Testis (tissue), 3 donors: ENCODE data around the gene DIS3L2. TPM values are rescaled to one million over a fixed set of nuclear protein-coding genes. Genes with fewer than 3 reads are reported as not detected.

Experiments
- DNase-seq: peaks from one replicate; pipeline ENCODE4 v3.0.0-alpha.2; 2019
- H3K27ac ChIP-seq, 2 donors: fragments of 200-600 bp; sonication (generic); one replicate each; pipeline ENCODE4 v1.5.1; 2019
- H3K27me3 ChIP-seq: fragments of 200-600 bp; sonication (generic); one replicate; pipeline ENCODE4 v1.5.1; 2019
- H3K36me3 ChIP-seq: fragments of 200-600 bp; sonication (generic); one replicate; pipeline ENCODE4 v1.5.1; 2017; ENCODE audit warnings: low read depth; ENCODE audit errors: missing control alignments
- H3K4me1 ChIP-seq: fragments of 200-600 bp; sonication (generic); one replicate; pipeline ENCODE4 v1.5.1; 2019
- H3K4me3 ChIP-seq, 2 donors: fragments of 200-600 bp; sonication (generic); one replicate each; pipeline ENCODE4 v1.5.1; 2017 to 2019
- H3K9me3 ChIP-seq: fragments of 200-600 bp; sonication (generic); one replicate; pipeline ENCODE4 v1.5.1; 2017
- POLR2A ChIP-seq: fragments of 450-650 bp; IDR thresholded peaks from one replicate; pipeline ENCODE4 v1.6.1; 2017; ENCODE audit warnings: antibody characterized with exemption, mild to moderate bottlenecking, moderate library complexity
- WGBS, 2 donors: methylation state at CpG; one replicate each; pipeline ENCODE4 v1.1.5; 2018; 5-methylcytosine and 5-hydroxymethylcytosine counted together
- intact Hi-C: fragments of 100-400 bp; cut with DNase I; formaldehyde crosslinking; loops from one replicate; pipeline ENCODE4 v1.15.1; 2023; ENCODE audit warnings: low total_unique reads
- polyA plus RNA-seq: library from polyadenylated mRNA; stranded (reverse); fragments of 350-450 nt; fragmentation: Illumina TruSeq; extraction: RNeasy Lipid Tissue Mini Kit (QIAGEN cat#74804); gene quantifications from one replicate; pipeline ENCODE4 v1.2.3, GENCODE V29; 2014; ENCODE audit warnings: low read depth, low replicate concordance; ENCODE audit not compliant: insufficient read depth
- total RNA-seq, 2 donors: library from RNA; depleted of rRNA; stranded (reverse); fragments of >200 nt; gene quantifications; one replicate each; pipeline ENCODE4 v1.2.3, GENCODE V29; 2016
- TF ChIP-seq, protein P1 (sequence below), 3 experiments: fragments of 450-650 bp in 2 of 3; fragments of 200-600 bp in 1 of 3; sonication (generic) in 1 of 3; IDR thresholded peaks; one replicate each; pipeline ENCODE4 v1.5.1; 2016 to 2019; ENCODE audit warnings: antibody characterized with exemption in 3 of 3, mild to moderate bottlenecking in 2 of 3, moderate library complexity in 1 of 3

DIS3L2 gene
- total and polyA plus RNA-seq, 3 donors from 2014 or later, result 32.5 to 80.7 (median 70.4) TPM

DNA sequence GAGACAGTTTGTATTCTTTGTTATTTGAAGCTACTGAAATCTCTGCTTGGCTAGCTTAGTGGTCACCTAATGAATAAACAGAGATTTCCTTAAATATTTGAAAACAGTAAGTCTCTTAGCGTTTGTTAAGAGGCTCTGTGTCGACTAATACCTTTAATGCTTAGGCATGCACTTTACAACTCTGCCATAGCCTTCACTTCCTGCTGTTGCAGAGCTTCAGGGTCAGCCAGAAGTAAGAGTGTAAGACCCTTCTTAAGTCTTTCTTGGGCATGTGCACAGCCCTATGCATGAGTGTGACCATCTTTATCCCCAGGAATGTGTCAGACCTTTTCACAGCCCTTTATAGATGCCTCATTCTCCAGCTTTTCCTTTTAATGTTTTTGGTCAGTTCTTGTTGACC, 221.8 kb downstream of the DIS3L2 start:
- Histone ChIP-seq H3K27me3 (no peaks in the 10 kb centered on the region), H3K9me3 (no peaks in the 10 kb centered on the region), H3K4me3 (no peak overlapping the region), H3K4me1 (no peaks in the 10 kb centered on the region), H3K27ac (no peak overlapping the region), H3K36me3 (no peaks in the 10 kb centered on the region)
- WGBS, 2 donors, result 97 to 100% methylated on average over 2 of the region's 2 CpGs
- intact Hi-C loops, result no loop called here
- no peak for DNase-seq
- TF ChIP-seq, protein P1, sequence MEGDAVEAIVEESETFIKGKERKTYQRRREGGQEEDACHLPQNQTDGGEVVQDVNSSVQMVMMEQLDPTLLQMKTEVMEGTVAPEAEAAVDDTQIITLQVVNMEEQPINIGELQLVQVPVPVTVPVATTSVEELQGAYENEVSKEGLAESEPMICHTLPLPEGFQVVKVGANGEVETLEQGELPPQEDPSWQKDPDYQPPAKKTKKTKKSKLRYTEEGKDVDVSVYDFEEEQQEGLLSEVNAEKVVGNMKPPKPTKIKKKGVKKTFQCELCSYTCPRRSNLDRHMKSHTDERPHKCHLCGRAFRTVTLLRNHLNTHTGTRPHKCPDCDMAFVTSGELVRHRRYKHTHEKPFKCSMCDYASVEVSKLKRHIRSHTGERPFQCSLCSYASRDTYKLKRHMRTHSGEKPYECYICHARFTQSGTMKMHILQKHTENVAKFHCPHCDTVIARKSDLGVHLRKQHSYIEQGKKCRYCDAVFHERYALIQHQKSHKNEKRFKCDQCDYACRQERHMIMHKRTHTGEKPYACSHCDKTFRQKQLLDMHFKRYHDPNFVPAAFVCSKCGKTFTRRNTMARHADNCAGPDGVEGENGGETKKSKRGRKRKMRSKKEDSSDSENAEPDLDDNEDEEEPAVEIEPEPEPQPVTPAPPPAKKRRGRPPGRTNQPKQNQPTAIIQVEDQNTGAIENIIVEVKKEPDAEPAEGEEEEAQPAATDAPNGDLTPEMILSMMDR (IDR thresholded peaks at IDR 0.05), result no peak
- TF ChIP-seq POLR2A, result no peak

DNA sequence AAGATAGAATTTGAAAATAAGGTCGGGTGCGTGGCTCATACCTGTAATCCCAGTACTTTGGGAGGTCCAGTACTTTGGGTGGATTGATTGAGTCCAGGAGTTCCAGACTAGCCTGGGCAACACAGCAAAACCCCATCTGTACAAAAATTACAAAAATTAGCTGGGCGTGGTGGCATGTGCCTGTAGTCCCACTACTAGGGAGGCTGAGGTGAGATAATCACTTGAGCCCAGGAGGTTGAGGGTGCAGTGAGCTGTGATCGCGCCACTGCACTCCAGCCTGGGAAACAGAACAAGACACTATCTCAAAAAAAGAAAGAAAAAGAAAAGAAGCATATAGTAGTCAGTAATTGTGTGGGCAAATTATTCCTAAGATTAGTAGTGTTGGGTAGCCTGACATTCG, 222.8 kb downstream of the DIS3L2 start:
- no peak overlapping the region for H3K4me3 ChIP-seq
- no peaks in the 10 kb centered on the region for H3K9me3 ChIP-seq
- no peaks in the 10 kb centered on the region for H3K36me3 ChIP-seq
- WGBS, 2 donors, result 90 to 96% methylated on average over 6 of the region's 6 CpGs
- TF ChIP-seq, protein P1 (IDR thresholded peaks at IDR 0.05), result no peak
- no peak for TF ChIP-seq POLR2A
- no peaks in the 10 kb centered on the region for H3K27me3 ChIP-seq
- intact Hi-C loops, result no loop called here
- H3K27ac ChIP-seq, result no peak overlapping the region
- no peaks in the 10 kb centered on the region for H3K4me1 ChIP-seq
- no peak for DNase-seq

DNA sequence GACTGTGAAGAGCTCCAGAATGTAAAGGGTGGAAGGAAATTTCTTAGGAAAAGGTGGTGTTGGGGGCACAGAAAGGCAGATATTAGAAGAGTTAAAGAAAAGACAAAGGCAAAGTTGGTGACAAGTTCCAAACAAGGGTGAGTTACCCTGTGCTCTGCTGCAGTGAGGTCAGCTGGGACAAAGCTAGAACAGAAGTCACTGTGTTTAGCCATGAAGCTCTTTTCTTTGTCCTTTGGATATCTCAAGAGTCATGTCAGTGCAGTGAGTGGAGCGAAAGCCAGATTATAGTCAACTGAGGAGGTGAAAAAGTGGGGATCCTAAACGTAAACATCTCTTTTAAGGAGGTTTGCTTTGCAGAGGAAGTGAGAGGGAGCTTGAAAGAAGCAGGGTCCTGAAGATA, 229.3 kb downstream of the DIS3L2 start:
- Histone ChIP-seq H3K4me1 (no peaks in the 10 kb centered on the region), H3K27me3 (no peaks in the 10 kb centered on the region), H3K4me3 (no peak overlapping the region), H3K9me3 (no peaks in the 10 kb centered on the region), H3K27ac (no peak overlapping the region), H3K36me3 (no peaks in the 10 kb centered on the region)
- 92 to 96% methylated on average over 2 of the region's 2 CpGs for WGBS, 2 donors
- intact Hi-C loops, result no loop called here
- TF ChIP-seq, protein P1 (IDR thresholded peaks at IDR 0.05), result no peak
- no peak for DNase-seq

DNA sequence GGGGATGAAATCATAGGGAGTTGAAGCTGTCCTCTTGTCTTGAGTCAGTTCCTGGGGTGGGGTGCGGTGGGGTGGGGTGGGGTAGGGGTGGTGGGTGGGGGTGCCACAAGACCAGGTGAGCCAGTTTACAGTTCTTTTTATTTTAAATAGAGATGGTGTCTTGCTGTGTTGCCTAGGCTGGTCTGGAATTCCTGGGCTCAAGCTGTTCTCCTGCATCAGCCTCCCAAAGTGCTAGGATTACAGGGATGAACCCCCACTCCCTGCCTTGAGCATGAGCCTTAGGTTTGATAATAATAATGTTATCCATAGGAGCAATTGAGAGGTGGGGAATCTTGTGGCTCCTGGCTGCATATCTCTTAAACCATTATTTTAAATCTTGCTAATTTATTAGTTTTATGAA, 234.0 kb downstream of the DIS3L2 start:
- no peaks in the 10 kb centered on the region for H3K36me3 ChIP-seq
- H3K9me3 ChIP-seq, result no peaks in the 10 kb centered on the region
- no peaks in the 10 kb centered on the region for H3K27me3 ChIP-seq
- intact Hi-C loops, result no loop called here
- 100% methylated on average over 1 of the region's 1 CpG for WGBS, 2 donors
- DNase-seq, result no peak
- no peaks in the 10 kb centered on the region for H3K4me1 ChIP-seq
- H3K4me3 ChIP-seq, result no peak overlapping the region
- H3K27ac ChIP-seq, result no peak overlapping the region
- TF ChIP-seq POLR2A, result no peak

DNA sequence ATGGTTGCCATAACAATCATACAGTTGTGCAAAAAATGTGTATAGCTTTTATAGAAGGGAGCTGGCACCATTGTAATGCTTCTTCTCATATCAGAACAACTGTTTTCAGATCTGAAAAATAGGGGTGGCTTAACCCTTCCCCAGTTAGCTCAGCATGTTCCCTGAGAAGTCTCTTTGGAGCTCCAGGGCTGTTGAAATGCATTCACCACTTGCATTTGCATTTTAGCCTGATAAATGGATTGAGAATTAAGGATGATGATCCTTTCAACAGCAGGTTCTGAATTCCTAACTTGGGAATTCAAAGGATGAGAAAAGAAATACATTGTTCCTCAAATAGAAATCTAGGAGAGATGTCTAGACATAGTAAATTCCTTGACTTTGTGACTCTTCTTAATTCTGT, 235.3 kb downstream of the DIS3L2 start:
- Histone ChIP-seq H3K27me3 (no peaks in the 10 kb centered on the region), H3K27ac (no peak overlapping the region), H3K4me3 (no peak overlapping the region), H3K9me3 (no peaks in the 10 kb centered on the region), H3K4me1 (no peaks in the 10 kb centered on the region), H3K36me3 (no peaks in the 10 kb centered on the region)
- intact Hi-C loops, result no loop called here
- DNase-seq, result no peak
- TF ChIP-seq, protein P1 (IDR thresholded peaks at IDR 0.05), result no peak
- TF ChIP-seq POLR2A, result no peak
